ENCODE data around the gene AMMECR1.

Gene AMMECR1

GRCh38 chrX:110317820-110318663 lies at the start of gene AMMECR1:
TSS of gene AMMECR1 (minus strand) at chrX:110318085. CDS start at chrX:110318071, 14 bp downstream.
- peak; percentile 84 for DNase-seq (ENCODE audit: extremely low spot score)
- ChIA-PET POLR2A (interaction anchor here (0.7 to 2.7 kb wide), 34 partner anchors 9 to 173 kb away, joined by 3 to 13 read pairs (median 4); no protein-coding TSS in a partner anchor), CTCF (interaction anchor here (0.6 to 1.8 kb wide), 6 partner anchors 85 to 170 kb away, joined by 3 to 7 read pairs (median 4); no protein-coding TSS in a partner anchor)
- peak; percentile 97 for TF ChIP-seq L3MBTL2 (conservative IDR thresholded peaks at IDR 0.05)
- no peak for TF ChIP-seq CTBP1 (IDR thresholded peaks at IDR 0.05; ENCODE audit: borderline replicate concordance)
- TF ChIP-seq HDGF (IDR thresholded peaks at IDR 0.05; ENCODE audit: borderline replicate concordance), result no peak
- TF ChIP-seq LEF1 (IDR thresholded peaks at IDR 0.05; ENCODE audit: borderline replicate concordance), result peak; percentile 64; the same call in 1 of the 2 replicates
- TF ChIP-seq ELF4 (IDR thresholded peaks at IDR 0.05), result peak; percentile 30; the same call in 1 of the 2 replicates
- no peak for TF ChIP-seq ZNF384 (IDR thresholded peaks at IDR 0.05)

GRCh38 chrX:110363244-110363643 lies 45.4 kb upstream of the AMMECR1 start:
- ChIA-PET CTCF (no interaction called here), POLR2A (no interaction called here)
- no peak for DNase-seq (ENCODE audit: extremely low spot score)
- no peak for TF ChIP-seq CTBP1 (IDR thresholded peaks at IDR 0.05; ENCODE audit: borderline replicate concordance)
- no peak for TF ChIP-seq ZNF384 (IDR thresholded peaks at IDR 0.05)
- no peak for TF ChIP-seq SUZ12 (IDR thresholded peaks at IDR 0.05)
- no peak for TF ChIP-seq HDGF (IDR thresholded peaks at IDR 0.05; ENCODE audit: borderline replicate concordance)
- no peak for TF ChIP-seq FOXK2 (IDR thresholded peaks at IDR 0.05)
- no peak for TF ChIP-seq FOXM1 (IDR thresholded peaks at IDR 0.05; ENCODE audit: borderline replicate concordance)

GRCh38 chrX:110359273-110359672 lies 41.4 kb upstream of the AMMECR1 start:
- no peak for DNase-seq (ENCODE audit: extremely low spot score)
- POLR2A ChIA-PET, result no interaction called here
- CTCF ChIA-PET, result no interaction called here
- TF ChIP-seq CTBP1 (IDR thresholded peaks at IDR 0.05; ENCODE audit: borderline replicate concordance), result no peak
- TF ChIP-seq ZNF384 (IDR thresholded peaks at IDR 0.05), result no peak
- no peak for TF ChIP-seq ELF4 (IDR thresholded peaks at IDR 0.05)
- TF ChIP-seq PKNOX1 (IDR thresholded peaks at IDR 0.05), result no peak
- TF ChIP-seq FOXM1 (IDR thresholded peaks at IDR 0.05; ENCODE audit: borderline replicate concordance), result no peak
- TF ChIP-seq NFRKB (IDR thresholded peaks at IDR 0.05), result no peak
- TF ChIP-seq HDGF (IDR thresholded peaks at IDR 0.05; ENCODE audit: borderline replicate concordance), result no peak
- no peak for TF ChIP-seq SUZ12 (IDR thresholded peaks at IDR 0.05)
- no peak for TF ChIP-seq FOXA1 (IDR thresholded peaks at IDR 0.05)
- TF ChIP-seq FOXK2 (IDR thresholded peaks at IDR 0.05), result no peak
- TF ChIP-seq TARDBP (IDR thresholded peaks at IDR 0.05), result no peak
- no peak for TF ChIP-seq ARNT (IDR thresholded peaks at IDR 0.05)
- TF ChIP-seq LEF1 (IDR thresholded peaks at IDR 0.05; ENCODE audit: borderline replicate concordance), result no peak
- TF ChIP-seq BHLHE40 (IDR thresholded peaks at IDR 0.05; ENCODE audit: borderline replicate concordance), result no peak
- no peak for TF ChIP-seq L3MBTL2 (conservative IDR thresholded peaks at IDR 0.05)

- POLR2A ChIA-PET, result no interaction called here
- CTCF ChIA-PET, result no interaction called here
- no peak for DNase-seq (ENCODE audit: extremely low spot score)
- no peak for TF ChIP-seq HDGF (IDR thresholded peaks at IDR 0.05; ENCODE audit: borderline replicate concordance)
- TF ChIP-seq ARNT (IDR thresholded peaks at IDR 0.05), result no peak
- no peak for TF ChIP-seq LEF1 (IDR thresholded peaks at IDR 0.05; ENCODE audit: borderline replicate concordance)
- TF ChIP-seq ZNF384 (IDR thresholded peaks at IDR 0.05), result no peak
- TF ChIP-seq L3MBTL2 (conservative IDR thresholded peaks at IDR 0.05), result no peak
- TF ChIP-seq CTBP1 (IDR thresholded peaks at IDR 0.05; ENCODE audit: borderline replicate concordance), result no peak
- no peak for TF ChIP-seq TARDBP (IDR thresholded peaks at IDR 0.05)
- TF ChIP-seq NFRKB (IDR thresholded peaks at IDR 0.05), result no peak
- no peak for TF ChIP-seq ELF4 (IDR thresholded peaks at IDR 0.05)
- no peak for TF ChIP-seq PKNOX1 (IDR thresholded peaks at IDR 0.05)
- no peak for TF ChIP-seq FOXK2 (IDR thresholded peaks at IDR 0.05)
- no peak for TF ChIP-seq SUZ12 (IDR thresholded peaks at IDR 0.05)
- TF ChIP-seq BHLHE40 (IDR thresholded peaks at IDR 0.05; ENCODE audit: borderline replicate concordance), result no peak
- no peak for TF ChIP-seq FOXA1 (IDR thresholded peaks at IDR 0.05)
- no peak for TF ChIP-seq FOXM1 (IDR thresholded peaks at IDR 0.05; ENCODE audit: borderline replicate concordance)
- TF ChIP-seq SP1 (IDR thresholded peaks at IDR 0.05), result no peak
Observed at GRCh38 chrX:110358548-110358947, 40.7 kb upstream of the AMMECR1 start, which contains the start of gene RTL9. TSS of gene RTL9 (plus strand) at chrX:110358848. CDS start at chrX:110450618, 91,770 bp downstream.

GRCh38 chrX:110346681-110347080 lies 28.8 kb upstream of the AMMECR1 start:
- no peak for TF ChIP-seq FOXM1 (IDR thresholded peaks at IDR 0.05; ENCODE audit: borderline replicate concordance)
- no peak for TF ChIP-seq SUZ12 (IDR thresholded peaks at IDR 0.05)
- POLR2A ChIA-PET, result no interaction called here
- no peak for DNase-seq (ENCODE audit: extremely low spot score)
- CTCF ChIA-PET, result no interaction called here

GRCh38 chrX:110341189-110342035 lies 23.5 kb upstream of the AMMECR1 start:
- no peak for DNase-seq (ENCODE audit: extremely low spot score)
- ChIA-PET POLR2A (interaction anchor here (0.9 to 1.0 kb wide), 2 partner anchors 23 to 24 kb away, joined by 3 read pairs; partner anchors contain the start of gene AMMECR1), CTCF (interaction anchor here (0.6 to 0.8 kb wide), 2 partner anchors 20 to 181 kb away, joined by 3 to 4 read pairs; no protein-coding TSS in a partner anchor)
- TF ChIP-seq SP1 (IDR thresholded peaks at IDR 0.05), result no peak
- TF ChIP-seq PKNOX1 (IDR thresholded peaks at IDR 0.05), result no peak
- no peak for TF ChIP-seq TARDBP (IDR thresholded peaks at IDR 0.05)
